HuH-7.5 (cell line): ENCODE results near the gene TMEM121B.
A peak's percentile ranks its signal among the peaks of the same experiment; 100 is the strongest.
"Not testable (repeated sequence)": the region's sequence is repeated elsewhere in the genome, so short reads cannot be mapped to it uniquely, and the experiment has no call there.

ENCODE experiments used
- DNase-seq: peaks from one replicate; pipeline ENCODE4 v3.0.0; 2011; ENCODE audit warnings: low spot score

The TMEM121B gene

GRCh38 chr22:17121233-17122195, at the start of gene TMEM121B:
TSS of gene TMEM121B (minus strand) at chr22:17121360. CDS start at chr22:17121127, 233 bp downstream.
- DNase-seq, result peak; percentile 80

GRCh38 chr22:17167486-17167885, 46.3 kb upstream of the TMEM121B start:
- no peak for DNase-seq

GRCh38 chr22:17164392-17165024, 43.3 kb upstream of the TMEM121B start:
- DNase-seq, result peak; percentile 50

GRCh38 chr22:17162731-17163130, 41.6 kb upstream of the TMEM121B start:
- no peak for DNase-seq

- DNase-seq, result no peak
These were observed 40.8 kb upstream of the TMEM121B start for GRCh38 chr22:17161991-17162390.

GRCh38 chr22:17159504-17159951, 38.4 kb upstream of the TMEM121B start:
- peak; percentile 52 for DNase-seq

GRCh38 chr22:17158568-17159503, 37.7 kb upstream of the TMEM121B start, which contains the start of gene HDHD5:
TSS of gene HDHD5 (minus strand) at chr22:17159277. CDS start at chr22:17159251, 26 bp downstream.
- peak; percentile 91 for DNase-seq

- DNase-seq, result no peak
These were observed 37.0 kb upstream of the TMEM121B start for GRCh38 chr22:17158176-17158567.

- no peak for DNase-seq
These were observed 36.6 kb upstream of the TMEM121B start for GRCh38 chr22:17157714-17158113.

GRCh38 chr22:17155941-17156340, 34.8 kb upstream of the TMEM121B start:
- no peak for DNase-seq

- DNase-seq, result no peak
These were observed 31.8 kb upstream of the TMEM121B start for GRCh38 chr22:17152971-17153370.

- DNase-seq, result no peak
These were observed 31.2 kb upstream of the TMEM121B start for GRCh38 chr22:17152340-17152739.

GRCh38 chr22:17149076-17149815, 28.1 kb upstream of the TMEM121B start:
- DNase-seq, result no peak

GRCh38 chr22:17147458-17147857, 26.3 kb upstream of the TMEM121B start:
- not testable (repeated sequence) for DNase-seq

- no peak for DNase-seq
These were observed 24.0 kb upstream of the TMEM121B start for GRCh38 chr22:17145021-17145680.

GRCh38 chr22:17143826-17144225, 22.7 kb upstream of the TMEM121B start:
- DNase-seq, result no peak

- no peak for DNase-seq
These were observed 21.9 kb upstream of the TMEM121B start for GRCh38 chr22:17143101-17143500.

GRCh38 chr22:17140826-17141766, 19.9 kb upstream of the TMEM121B start:
- no peak for DNase-seq

GRCh38 chr22:17140022-17140421, 18.9 kb upstream of the TMEM121B start:
- no peak for DNase-seq
